K562 (cell line): ENCODE results near the gene ALDH5A1. TPM values are rescaled to one million over a fixed set of nuclear protein-coding genes. Genes with fewer than 3 reads are reported as not detected.

Source experiments
- ATAC-seq: fragments of 200-7000 bp; cut with Tn5 transposase; 3 replicates; pipeline ENCODE4 v1.9.1; 2020; ENCODE audit warnings: moderate library complexity
- BruUV-seq: library from RNA; stranded (reverse); fragments of 400-500 nt; replicated peaks from 2 replicates; lab custom pipeline; 2021; lab: Mats Ljungman, UMichigan
- CTCF ChIA-PET: fragments of 300-600 bp; formaldehyde crosslinking; extraction: SDS; loops from one replicate; lab custom pipeline; 2021; ENCODE audit warnings: low intra/inter-chr PET ratio; lab: Yijun Ruan, JAX
- POLR2A ChIA-PET: fragments of 300-600, 350-650 bp; sonication (Branson Sonifier 250); formaldehyde crosslinking; extraction: SDS; loops from one replicate; lab custom pipeline; 2021; ENCODE audit warnings: antibody characterized with exemption, inconsistent platforms; lab: Yijun Ruan, JAX
- DNase-seq, 4 experiments: peaks; one replicate each; pipeline versions ENCODE4 v3.0.0 to v3.0.0-alpha.2; 2011 to 2018; ENCODE audit warnings: low spot score in 3 of 4, mixed read lengths in 3 of 4; ENCODE audit errors: extremely low read depth in 1 of 4
- FAIRE-seq: peaks from 2 replicates; lab custom pipeline; 2011; peaks lifted over from hg19 to GRCh38; lab: Jason Lieb, UNC
- H2AFZ ChIP-seq: 2 replicates; pipeline ENCODE4 v1.6.0; 2011; ENCODE audit warnings: low read depth, low read length, control low read depth, inconsistent platforms
- H3K27ac ChIP-seq: fragments of 200-600 bp; 3 replicates; pipeline ENCODE4 v1.8.0; 2011; ENCODE audit warnings: low read depth, mild to moderate bottlenecking, control low read depth, inconsistent platforms, low read length, moderate library complexity, mixed read lengths; ENCODE audit errors: extremely low read depth
- H3K27me3 ChIP-seq, 2 experiments: fragments of 300-600 bp in 1 of 2; 2 replicates in 1 of 2; 3 replicates in 1 of 2; pipeline versions ENCODE4 v1.6.0 to v1.8.0; 2011; ENCODE audit warnings: inconsistent platforms in 2 of 2, low read length in 2 of 2, mild to moderate bottlenecking in 1 of 2, mixed read lengths in 1 of 2, moderate library complexity in 1 of 2; ENCODE audit not compliant: control insufficient read depth in 2 of 2, insufficient read depth in 2 of 2
- H3K36me3 ChIP-seq: fragments of 300-600 bp; 3 replicates; pipeline ENCODE4 v1.8.0; 2011; ENCODE audit warnings: mild to moderate bottlenecking, low read length, inconsistent platforms; ENCODE audit not compliant: control insufficient read depth, insufficient read depth
- H3K4me1 ChIP-seq, 2 experiments: fragments of 200-600 bp in 1 of 2; replicated peaks in 1 of 2; 2 replicates in 1 of 2; 3 replicates in 1 of 2; pipeline versions ENCODE4 v1.5.1 to v1.8.0; 2011; ENCODE audit warnings: inconsistent platforms in 2 of 2, low read length in 2 of 2, mild to moderate bottlenecking in 1 of 2, mixed read lengths in 1 of 2, moderate library complexity in 1 of 2; ENCODE audit not compliant: control insufficient read depth in 2 of 2, insufficient read depth in 2 of 2
- H3K4me2 ChIP-seq: 2 replicates; pipeline ENCODE4 v1.6.1; 2011; ENCODE audit warnings: low read length, control low read depth, inconsistent platforms, mixed read lengths; ENCODE audit not compliant: insufficient read depth
- H3K4me3 ChIP-seq: fragments of 200-600 bp; sonication (generic), shearing (Covaris generic); 2 replicates; pipeline ENCODE4 v1.5.1; 2016; ENCODE audit warnings: control low read depth, inconsistent platforms
- H3K79me2 ChIP-seq: fragments of 200-600 bp; 3 replicates; pipeline ENCODE4 v1.8.0; 2011; ENCODE audit warnings: low read length, inconsistent platforms; ENCODE audit not compliant: control insufficient read depth, insufficient read depth
- H3K9ac ChIP-seq, 2 experiments: 2 replicates each; pipeline versions ENCODE4 v1.6.0 to v1.6.1; 2011; ENCODE audit warnings: low read depth in 2 of 2, low read length in 2 of 2, control low read depth in 1 of 2, inconsistent platforms in 1 of 2, mild to moderate bottlenecking in 1 of 2, mixed read lengths in 1 of 2; ENCODE audit not compliant: insufficient read depth in 1 of 2
- H3K9me1 ChIP-seq: one replicate; pipeline ENCODE4 v1.6.0; 2011; ENCODE audit warnings: inconsistent platforms, mild to moderate bottlenecking, low read length, moderate library complexity; ENCODE audit not compliant: control insufficient read depth, insufficient read depth
- H3K9me3 ChIP-seq: replicated peaks from 2 replicates; pipeline ENCODE4 v1.5.1; 2011; ENCODE audit warnings: low read depth, low read length, inconsistent platforms; ENCODE audit not compliant: control insufficient read depth, insufficient read depth
- H4K20me1 ChIP-seq: replicated peaks from 2 replicates; pipeline ENCODE4 v1.6.1; 2011; ENCODE audit warnings: low read length, inconsistent platforms, mixed read lengths; ENCODE audit not compliant: control insufficient read depth, insufficient read depth
- C11orf30 ChIP-seq: fragments of 450-650 bp; IDR thresholded peaks from 2 replicates; pipeline ENCODE4 v1.6.1; 2016; ENCODE audit warnings: low read depth, mild to moderate bottlenecking
- HDGF ChIP-seq: fragments of 450-650 bp; IDR thresholded peaks from 2 replicates; pipeline ENCODE4 v1.6.1; 2016
- WHSC1 ChIP-seq: IDR thresholded peaks from one replicate; pipeline ENCODE4 v1.6.1; 2012; ENCODE audit warnings: low read length, control low read depth, inconsistent platforms
- ZNF707 ChIP-seq: fragments of 250-450 bp; sonication (Bioruptor Pico); conservative IDR thresholded peaks from 2 replicates; pipeline ENCODE4 v1.8.0; 2022; ENCODE audit warnings: inconsistent platforms, mild to moderate bottlenecking, moderate library complexity
- WGBS: fragments of 100-300 bp; shearing (Covaris generic); methylation state at CpG from one replicate; pipeline ENCODE4 v1.1.6; 2016; ENCODE audit warnings: low coverage, mixed read lengths; ENCODE audit not compliant: insufficient coverage; ENCODE audit errors: missing lambda C conversion rate; 5-methylcytosine and 5-hydroxymethylcytosine counted together
- in situ Hi-C: fragments of 300-500 bp; cut with MboI; formaldehyde crosslinking; loops from 4 replicates; pipeline ENCODE4 v1.15.0; 2018; ENCODE audit warnings: inconsistent platforms, mixed read lengths
- intact Hi-C: fragments of 100-400 bp; cut with micrococcal nuclease; formaldehyde crosslinking; loops from 2 replicates; pipeline ENCODE4 v1.14.2; 2022
- polyA plus RNA-seq, 8 experiments: library from polyadenylated mRNA; depleted of rRNA in 4 of 8; stranded (reverse) in 5 of 8; unstranded in 3 of 8; fragments of >200 nt; fragmentation: Nextera tagmentation in 2 of 8; fragmentation: Illumina TruSeq in 1 of 8; extraction: Ambion mirVana in 2 of 8; extraction: Trizol in 1 of 8; gene quantifications; 2 replicates each; pipeline versions ENCODE4 v1.2.1 to v1.2.3, GENCODE V29; 2011 to 2014; ENCODE audit warnings: inconsistent platforms in 1 of 8, missing spikeins in 1 of 8
- total RNA-seq, 7 experiments: library from RNA; depleted of rRNA in 6 of 7; stranded (reverse); fragments of >200 nt in 6 of 7; fragmentation: Illumina TruSeq in 2 of 7; extraction: Trizol in 2 of 7; gene quantifications; 2 replicates each; pipeline versions ENCODE4 v1.2.1 to v1.2.3, GENCODE V29; 2011 to 2021; ENCODE audit warnings: low replicate concordance in 1 of 7

The ALDH5A1 gene
- total and polyA plus RNA-seq, 9 of the 15 experiments (the other 6 are each of a cell fraction or from before 2014, with no cell fraction given): 2.2 to 19.7 (median 9.5) TPM

GRCh38 chr6:24536466-24536865 is 41.7 kb downstream of the ALDH5A1 start (continued):
- TF ChIP-seq WHSC1 (no peak), HDGF (no peak), ZNF707 (CRISPR knock-in tag) (no peak)
- TF ChIP-seq, all 486 proteins: peak for 0

GRCh38 chr6:24537082-24537699 is 42.4 kb downstream of the ALDH5A1 start:
- Histone ChIP-seq H3K27me3 (no peaks in the 10 kb centered on the region), H3K4me2 (no peak overlapping the region), H3K4me3 (no peak overlapping the region), H3K9ac (no peak overlapping the region), H3K9me3 (no peaks in the 10 kb centered on the region), H2AFZ (no peak overlapping the region), H3K4me1 (no peaks in the 10 kb centered on the region), H3K9me1 (no peaks in the 10 kb centered on the region), H3K79me2 (no peaks in the 10 kb centered on the region), H4K20me1 (no peaks in the 10 kb centered on the region), H3K36me3 (peaks cover 4% of the 10 kb centered on the region; the same call in 2 of the 3 replicates), H3K27ac (no peak overlapping the region)
- POLR2A ChIA-PET: interaction anchor here (1.7 kb wide), 1 partner anchor 14 kb away, joined by 7 read pairs; no protein-coding TSS in a partner anchor
- DNase-seq (no peak), FAIRE-seq (no peak), ATAC-seq (peak; percentile 33; the same call in 1 of the 3 replicates)
- no TSS peak for BruUV-seq
- in situ Hi-C loops: no loop called here
- TF ChIP-seq C11orf30: no peak
- intact Hi-C loops: no loop called here
- CTCF ChIA-PET: no interaction called here
- WGBS: 57% methylated on average over 8 of the region's 8 CpGs
